ENCODE data around the gene HS6ST3.

The HS6ST3 gene

GRCh38 chr13:96769874-96770273, 680.0 kb downstream of the HS6ST3 start:
- TF ChIP-seq, protein P1, sequence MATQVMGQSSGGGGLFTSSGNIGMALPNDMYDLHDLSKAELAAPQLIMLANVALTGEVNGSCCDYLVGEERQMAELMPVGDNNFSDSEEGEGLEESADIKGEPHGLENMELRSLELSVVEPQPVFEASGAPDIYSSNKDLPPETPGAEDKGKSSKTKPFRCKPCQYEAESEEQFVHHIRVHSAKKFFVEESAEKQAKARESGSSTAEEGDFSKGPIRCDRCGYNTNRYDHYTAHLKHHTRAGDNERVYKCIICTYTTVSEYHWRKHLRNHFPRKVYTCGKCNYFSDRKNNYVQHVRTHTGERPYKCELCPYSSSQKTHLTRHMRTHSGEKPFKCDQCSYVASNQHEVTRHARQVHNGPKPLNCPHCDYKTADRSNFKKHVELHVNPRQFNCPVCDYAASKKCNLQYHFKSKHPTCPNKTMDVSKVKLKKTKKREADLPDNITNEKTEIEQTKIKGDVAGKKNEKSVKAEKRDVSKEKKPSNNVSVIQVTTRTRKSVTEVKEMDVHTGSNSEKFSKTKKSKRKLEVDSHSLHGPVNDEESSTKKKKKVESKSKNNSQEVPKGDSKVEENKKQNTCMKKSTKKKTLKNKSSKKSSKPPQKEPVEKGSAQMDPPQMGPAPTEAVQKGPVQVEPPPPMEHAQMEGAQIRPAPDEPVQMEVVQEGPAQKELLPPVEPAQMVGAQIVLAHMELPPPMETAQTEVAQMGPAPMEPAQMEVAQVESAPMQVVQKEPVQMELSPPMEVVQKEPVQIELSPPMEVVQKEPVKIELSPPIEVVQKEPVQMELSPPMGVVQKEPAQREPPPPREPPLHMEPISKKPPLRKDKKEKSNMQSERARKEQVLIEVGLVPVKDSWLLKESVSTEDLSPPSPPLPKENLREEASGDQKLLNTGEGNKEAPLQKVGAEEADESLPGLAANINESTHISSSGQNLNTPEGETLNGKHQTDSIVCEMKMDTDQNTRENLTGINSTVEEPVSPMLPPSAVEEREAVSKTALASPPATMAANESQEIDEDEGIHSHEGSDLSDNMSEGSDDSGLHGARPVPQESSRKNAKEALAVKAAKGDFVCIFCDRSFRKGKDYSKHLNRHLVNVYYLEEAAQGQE (IDR thresholded peaks at IDR 0.05; ENCODE audit: low read depth) = no peak
- no peak for TF ChIP-seq TEAD4 (IDR thresholded peaks at IDR 0.05)
- no peak for TF ChIP-seq CEBPB (IDR thresholded peaks at IDR 0.05)
- TF ChIP-seq RAD21 (IDR thresholded peaks at IDR 0.05; ENCODE audit: low read depth) = no peak
- no peak for TF ChIP-seq EP300 (IDR thresholded peaks at IDR 0.05; ENCODE audit: borderline replicate concordance)
- no peak for TF ChIP-seq MAX (IDR thresholded peaks at IDR 0.05)
- no peak for TF ChIP-seq TCF12 (IDR thresholded peaks at IDR 0.05; ENCODE audit: low read depth)

- TF ChIP-seq ZBTB7A (IDR thresholded peaks at IDR 0.05; ENCODE audit: low read depth) (no peak), TCF12 (IDR thresholded peaks at IDR 0.05; ENCODE audit: low read depth) (no peak), RAD21 (IDR thresholded peaks at IDR 0.05; ENCODE audit: low read depth) (no peak), YY1 (IDR thresholded peaks at IDR 0.05; ENCODE audit: low read depth) (no peak), TEAD4 (IDR thresholded peaks at IDR 0.05) (no peak), EGR1 (IDR thresholded peaks at IDR 0.05) (no peak), CEBPB (IDR thresholded peaks at IDR 0.05) (no peak), MAX (IDR thresholded peaks at IDR 0.05) (no peak), NFIC (IDR thresholded peaks at IDR 0.05) (no peak), TAF1 (IDR thresholded peaks at IDR 0.05; ENCODE audit: low read depth) (no peak), EP300 (IDR thresholded peaks at IDR 0.05; ENCODE audit: borderline replicate concordance) (no peak), CREB1 (IDR thresholded peaks at IDR 0.05; ENCODE audit: low read depth) (no peak), FOXM1 (IDR thresholded peaks at IDR 0.05; ENCODE audit: borderline replicate concordance, low read depth) (no peak), USF1 (IDR thresholded peaks at IDR 0.05) (no peak)
- TF ChIP-seq, protein P1 (IDR thresholded peaks at IDR 0.05; ENCODE audit: low read depth) = no peak
These were observed 681.8 kb downstream of the HS6ST3 start for GRCh38 chr13:96771486-96772367.

GRCh38 chr13:96772426-96772825, 682.5 kb downstream of the HS6ST3 start:
- TF ChIP-seq USF1 (IDR thresholded peaks at IDR 0.05) (no peak), CREB1 (IDR thresholded peaks at IDR 0.05; ENCODE audit: low read depth) (no peak), TCF12 (IDR thresholded peaks at IDR 0.05; ENCODE audit: low read depth) (no peak), TAF1 (IDR thresholded peaks at IDR 0.05; ENCODE audit: low read depth) (no peak), ZBTB7A (IDR thresholded peaks at IDR 0.05; ENCODE audit: low read depth) (no peak), RAD21 (IDR thresholded peaks at IDR 0.05; ENCODE audit: low read depth) (no peak), EGR1 (IDR thresholded peaks at IDR 0.05) (no peak), NFIC (IDR thresholded peaks at IDR 0.05) (no peak), CEBPB (IDR thresholded peaks at IDR 0.05) (no peak), EP300 (IDR thresholded peaks at IDR 0.05; ENCODE audit: borderline replicate concordance) (no peak), YY1 (IDR thresholded peaks at IDR 0.05; ENCODE audit: low read depth) (no peak), MAX (IDR thresholded peaks at IDR 0.05) (no peak), TEAD4 (IDR thresholded peaks at IDR 0.05) (no peak), FOXM1 (IDR thresholded peaks at IDR 0.05; ENCODE audit: borderline replicate concordance, low read depth) (no peak)
- TF ChIP-seq, protein P1 (IDR thresholded peaks at IDR 0.05; ENCODE audit: low read depth) = no peak

- TF ChIP-seq TAF1 (IDR thresholded peaks at IDR 0.05; ENCODE audit: low read depth) = no peak
- TF ChIP-seq CEBPB (IDR thresholded peaks at IDR 0.05) = no peak
- no peak for TF ChIP-seq TCF12 (IDR thresholded peaks at IDR 0.05; ENCODE audit: low read depth)
- no peak for TF ChIP-seq MAX (IDR thresholded peaks at IDR 0.05)
- no peak for TF ChIP-seq NFIC (IDR thresholded peaks at IDR 0.05)
- TF ChIP-seq RAD21 (IDR thresholded peaks at IDR 0.05; ENCODE audit: low read depth) = no peak
- no peak for TF ChIP-seq CREB1 (IDR thresholded peaks at IDR 0.05; ENCODE audit: low read depth)
- no peak for TF ChIP-seq TEAD4 (IDR thresholded peaks at IDR 0.05)
- TF ChIP-seq YY1 (IDR thresholded peaks at IDR 0.05; ENCODE audit: low read depth) = no peak
- TF ChIP-seq USF1 (IDR thresholded peaks at IDR 0.05) = no peak
These were observed 689.8 kb downstream of the HS6ST3 start for GRCh38 chr13:96779691-96780090.
